ENCODE results near the gene WDR5B.

WDR5B gene

GRCh38 chr3:122365073-122365472 lies 50.8 kb downstream of the WDR5B start:
- DNase-seq = no peak

- no peak for DNase-seq
These were observed 51.4 kb downstream of the WDR5B start for GRCh38 chr3:122364490-122364889.
